Stimulated activated CD8-positive, alpha-beta memory T cell treated with anti-CD3 and anti-CD28 coated beads, Interleukin-7, amount 100 ng/mL, for 48 hours (primary cell): ENCODE results near the gene C20orf202.
A peak's percentile ranks its signal among the peaks of the same experiment; 100 is the strongest.

Source experiments
- DNase-seq, 2 donors: peaks; one replicate each; pipeline ENCODE4 v3.0.0-alpha.2; 2020; ENCODE audit warnings: low read depth in 1 of 2; ENCODE audit errors: extremely low read depth in 1 of 2

Gene C20orf202

GRCh38 chr20:1184260-1184637, 19.0 kb upstream of the C20orf202 start:
- DNase-seq: no peak

- DNase-seq: no peak
Observed at GRCh38 chr20:1184638-1185315, 18.5 kb upstream of the C20orf202 start, which contains the start of gene TMEM74B. Gene TMEM74B (minus strand): TSS chr20:1184981. CDS start chr20:1183801, 1,180 bp downstream.

GRCh38 chr20:1185316-1185741, 17.9 kb upstream of the C20orf202 start:
- DNase-seq: no peak

- DNase-seq: peak; percentile 16 to 25
Observed at GRCh38 chr20:1185790-1186334, 17.4 kb upstream of the C20orf202 start.

- DNase-seq: no peak
Observed at GRCh38 chr20:1186367-1186991, 16.8 kb upstream of the C20orf202 start.

- no peak for DNase-seq
Observed at GRCh38 chr20:1187605-1188171, 15.6 kb upstream of the C20orf202 start.

- DNase-seq: no peak
Observed at GRCh38 chr20:1188347-1188746, 14.9 kb upstream of the C20orf202 start.

GRCh38 chr20:1189827-1190226, 13.4 kb upstream of the C20orf202 start:
- DNase-seq: no peak

GRCh38 chr20:1190847-1191246, 12.4 kb upstream of the C20orf202 start:
- no peak for DNase-seq

- no peak for DNase-seq
Observed at GRCh38 chr20:1191299-1191698, 12.0 kb upstream of the C20orf202 start.

- no peak for DNase-seq
Observed at GRCh38 chr20:1195226-1195625, 8.0 kb upstream of the C20orf202 start.

GRCh38 chr20:1196634-1197033, 6.6 kb upstream of the C20orf202 start:
- no peak for DNase-seq

GRCh38 chr20:1197801-1198200, 5.5 kb upstream of the C20orf202 start:
- DNase-seq: no peak

- no peak for DNase-seq
Observed at GRCh38 chr20:1198751-1199150, 4.5 kb upstream of the C20orf202 start.

GRCh38 chr20:1199212-1199873, 3.9 kb upstream of the C20orf202 start:
- no peak for DNase-seq

GRCh38 chr20:1199964-1200363, 3.3 kb upstream of the C20orf202 start:
- DNase-seq: no peak

GRCh38 chr20:1203630-1204029, 376 bp downstream of the C20orf202 start:
- no peak for DNase-seq

- no peak for DNase-seq
Observed at GRCh38 chr20:1204113-1204512, 859 bp downstream of the C20orf202 start.

GRCh38 chr20:1204576-1204975, 1.3 kb downstream of the C20orf202 start:
- no peak for DNase-seq

GRCh38 chr20:1205802-1206201, 2.5 kb downstream of the C20orf202 start:
- DNase-seq: no peak

- no peak for DNase-seq
Observed at GRCh38 chr20:1206366-1207148, 3.3 kb downstream of the C20orf202 start.
